Esophagus muscularis mucosa (tissue), 4 donors: Measurements from ENCODE around the gene TMED7.

Experiments
- CTCF ChIP-seq, 3 experiments: fragments of 200-600 bp in 2 of 3; fragments of 450-650 bp in 1 of 3; sonication (generic) in 2 of 3; IDR thresholded peaks; one replicate each; pipeline ENCODE4 v1.5.1; 2017 to 2019; ENCODE audit warnings: antibody characterized with exemption in 3 of 3, mild to moderate bottlenecking in 2 of 3, moderate library complexity in 1 of 3
- EP300 ChIP-seq: sonication (generic); formaldehyde crosslinking; IDR thresholded peaks from one replicate; pipeline ENCODE4 v1.6.1; 2017; ENCODE audit warnings: antibody characterized with exemption
- POLR2A ChIP-seq: fragments of 450-650 bp; IDR thresholded peaks from one replicate; pipeline ENCODE4 v1.6.1; 2017; ENCODE audit warnings: antibody characterized with exemption, moderate library complexity, mild to moderate bottlenecking, low read depth
- POLR2AphosphoS5 ChIP-seq, 2 donors: sonication (generic); formaldehyde crosslinking; IDR thresholded peaks; one replicate each; pipeline ENCODE4 v1.6.1; 2017; ENCODE audit warnings: antibody characterized with exemption in 2 of 2

- TF ChIP-seq CTCF (IDR thresholded peaks at IDR 0.05) (no peak), POLR2A (no peak), POLR2AphosphoS5 (IDR thresholded peaks at IDR 0.05) (no peak), EP300 (no peak)
Measured at GRCh38 chr5:115636008-115636407, 10.2 kb upstream of the TMED7 start.
